Tibial nerve (tissue), 4 donors: Measurements from ENCODE around the gene PSAPL1.

Source experiments
- EP300 ChIP-seq, 2 donors: sonication (generic); formaldehyde crosslinking; IDR thresholded peaks; one replicate each; pipeline ENCODE4 v1.6.1; 2017; ENCODE audit warnings: antibody characterized with exemption in 2 of 2, mild to moderate bottlenecking in 1 of 2
- POLR2A ChIP-seq, 2 donors: fragments of 450-650 bp; IDR thresholded peaks; one replicate each; pipeline ENCODE4 v1.6.1; 2017; ENCODE audit warnings: antibody characterized with exemption in 2 of 2, mild to moderate bottlenecking in 2 of 2, moderate library complexity in 2 of 2
- TF ChIP-seq, protein P1 (sequence below), 5 experiments: fragments of 200-600 bp in 3 of 5; fragments of 450-650 bp in 2 of 5; sonication (generic) in 3 of 5; IDR thresholded peaks; one replicate each; pipeline ENCODE4 v1.5.1; 2016 to 2019; ENCODE audit warnings: antibody characterized with exemption in 5 of 5, mild to moderate bottlenecking in 3 of 5, moderate library complexity in 2 of 5

DNA sequence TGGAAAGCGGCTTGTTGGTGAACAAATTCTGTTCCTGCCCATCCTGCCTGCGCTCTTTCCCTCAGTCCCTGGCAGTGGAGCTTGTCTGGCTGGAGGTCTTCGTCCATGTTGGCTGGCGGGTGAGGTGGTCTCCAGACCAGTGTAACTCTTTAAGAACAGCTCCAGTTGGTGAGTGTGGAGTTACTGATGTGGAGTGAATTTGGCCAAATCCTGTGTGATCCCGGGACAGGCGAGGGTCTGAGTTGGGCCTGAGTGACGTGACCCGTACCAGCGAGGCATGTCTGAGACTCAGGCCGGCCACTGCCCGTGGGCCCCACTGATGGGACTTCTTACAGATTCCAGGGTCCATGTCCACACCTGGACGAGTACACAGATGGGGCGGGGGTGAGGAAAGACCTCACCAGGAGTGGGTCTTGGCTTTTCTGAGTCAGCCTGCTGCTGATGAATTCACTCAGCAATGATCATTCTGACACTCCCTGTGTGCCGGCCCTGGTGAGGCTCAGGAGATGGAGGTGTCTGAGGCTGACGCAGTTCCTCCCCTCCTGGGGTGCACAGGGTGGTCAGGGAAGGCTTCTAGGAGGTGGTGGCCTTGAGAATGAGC, 45.5 kb downstream of the PSAPL1 start:
- TF ChIP-seq, protein P1, sequence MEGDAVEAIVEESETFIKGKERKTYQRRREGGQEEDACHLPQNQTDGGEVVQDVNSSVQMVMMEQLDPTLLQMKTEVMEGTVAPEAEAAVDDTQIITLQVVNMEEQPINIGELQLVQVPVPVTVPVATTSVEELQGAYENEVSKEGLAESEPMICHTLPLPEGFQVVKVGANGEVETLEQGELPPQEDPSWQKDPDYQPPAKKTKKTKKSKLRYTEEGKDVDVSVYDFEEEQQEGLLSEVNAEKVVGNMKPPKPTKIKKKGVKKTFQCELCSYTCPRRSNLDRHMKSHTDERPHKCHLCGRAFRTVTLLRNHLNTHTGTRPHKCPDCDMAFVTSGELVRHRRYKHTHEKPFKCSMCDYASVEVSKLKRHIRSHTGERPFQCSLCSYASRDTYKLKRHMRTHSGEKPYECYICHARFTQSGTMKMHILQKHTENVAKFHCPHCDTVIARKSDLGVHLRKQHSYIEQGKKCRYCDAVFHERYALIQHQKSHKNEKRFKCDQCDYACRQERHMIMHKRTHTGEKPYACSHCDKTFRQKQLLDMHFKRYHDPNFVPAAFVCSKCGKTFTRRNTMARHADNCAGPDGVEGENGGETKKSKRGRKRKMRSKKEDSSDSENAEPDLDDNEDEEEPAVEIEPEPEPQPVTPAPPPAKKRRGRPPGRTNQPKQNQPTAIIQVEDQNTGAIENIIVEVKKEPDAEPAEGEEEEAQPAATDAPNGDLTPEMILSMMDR (IDR thresholded peaks at IDR 0.05): no peak
- no peak for TF ChIP-seq POLR2A (IDR thresholded peaks at IDR 0.05)
- no peak for TF ChIP-seq EP300 (IDR thresholded peaks at IDR 0.05)
